Measurements from ENCODE around the gene PTPRD. TPM values are rescaled to one million over a fixed set of nuclear protein-coding genes. Genes with fewer than 3 reads are reported as not detected.

Gene PTPRD
- total RNA-seq, 1 experiment from 2014 or later = not detected

GRCh38 chr9:8489835-8490234 lies 2123.0 kb downstream of the PTPRD start:
- Mint-ChIP-seq H3K27ac (ENCODE audit: low read depth, unreplicated experiment) (no peak overlapping the region), H3K4me1 (ENCODE audit: insufficient read depth, unreplicated experiment) (no peaks in the 10 kb centered on the region), H3K27me3 (ENCODE audit: insufficient read depth, unreplicated experiment) (no peaks in the 10 kb centered on the region), H3K36me3 (ENCODE audit: insufficient read depth, unreplicated experiment) (no peaks in the 10 kb centered on the region), H3K9me3 (ENCODE audit: unreplicated experiment) (peaks cover 8% of the 10 kb centered on the region), H3K4me3 (ENCODE audit: unreplicated experiment) (no peak overlapping the region)
- peak; percentile 45 for DNase-seq (ENCODE audit: unreplicated experiment)
- ChIA-PET POLR2A (no interaction called here), CTCF (no interaction called here)
- no peak for TF ChIP-seq CTCF (IDR thresholded peaks at IDR 0.05; ENCODE audit: unreplicated experiment)
- intact Hi-C loops (cut with micrococcal nuclease) = loop anchor here (5.0 kb wide), 1 partner anchor 407 kb away; no protein-coding TSS in a partner anchor
- no TSS peak for BruUV-seq (replicated peaks)

- Mint-ChIP-seq H3K36me3 (ENCODE audit: insufficient read depth, unreplicated experiment) (no peaks in the 10 kb centered on the region), H3K9me3 (ENCODE audit: unreplicated experiment) (peaks cover 20% of the 10 kb centered on the region), H3K27me3 (ENCODE audit: insufficient read depth, unreplicated experiment) (no peaks in the 10 kb centered on the region), H3K4me3 (ENCODE audit: unreplicated experiment) (no peak overlapping the region), H3K27ac (ENCODE audit: low read depth, unreplicated experiment) (no peak overlapping the region), H3K4me1 (ENCODE audit: insufficient read depth, unreplicated experiment) (no peaks in the 10 kb centered on the region)
- ChIA-PET CTCF (interaction anchor here (0.6 to 1.1 kb wide), 3 partner anchors 13 to 419 kb away, joined by 3 read pairs; no protein-coding TSS in a partner anchor), POLR2A (no interaction called here)
- peak; percentile 32 for DNase-seq (ENCODE audit: unreplicated experiment)
- intact Hi-C loops (cut with micrococcal nuclease) = loop anchor here (5.0 kb wide), 1 partner anchor 411 kb away; no protein-coding TSS in a partner anchor
- TF ChIP-seq CTCF (IDR thresholded peaks at IDR 0.05; ENCODE audit: unreplicated experiment) = no peak
- BruUV-seq (replicated peaks) = no TSS peak
These were observed 2126.7 kb downstream of the PTPRD start for GRCh38 chr9:8486095-8486494.

- H3K4me3 Mint-ChIP-seq (ENCODE audit: unreplicated experiment) = no peak overlapping the region
- no peak overlapping the region for H3K27ac Mint-ChIP-seq (ENCODE audit: low read depth, unreplicated experiment)
- H3K36me3 Mint-ChIP-seq (ENCODE audit: insufficient read depth, unreplicated experiment) = no peaks in the 10 kb centered on the region
- no TSS peak for BruUV-seq (replicated peaks)
- H3K27me3 Mint-ChIP-seq (ENCODE audit: insufficient read depth, unreplicated experiment) = no peaks in the 10 kb centered on the region
- DNase-seq (ENCODE audit: unreplicated experiment) = no peak
- peaks cover 20% of the 10 kb centered on the region for H3K9me3 Mint-ChIP-seq (ENCODE audit: unreplicated experiment)
- no peak for TF ChIP-seq CTCF (IDR thresholded peaks at IDR 0.05; ENCODE audit: unreplicated experiment)
- no peaks in the 10 kb centered on the region for H3K4me1 Mint-ChIP-seq (ENCODE audit: insufficient read depth, unreplicated experiment)
- intact Hi-C loops (cut with micrococcal nuclease) = loop anchor here (5.0 kb wide), 1 partner anchor 413 kb away; no protein-coding TSS in a partner anchor
- ChIA-PET CTCF (no interaction called here), POLR2A (no interaction called here)
These were observed 2128.1 kb downstream of the PTPRD start for GRCh38 chr9:8484597-8485191.

GRCh38 chr9:8477450-8477849 lies 2135.4 kb downstream of the PTPRD start:
- no peak overlapping the region for H3K4me3 Mint-ChIP-seq (ENCODE audit: unreplicated experiment)
- H3K27ac Mint-ChIP-seq (ENCODE audit: low read depth, unreplicated experiment) = no peak overlapping the region
- CTCF ChIA-PET = interaction anchor here (0.5 kb wide), 1 partner anchor 298 kb away, joined by 3 read pairs; no protein-coding TSS in a partner anchor
- intact Hi-C loops (cut with micrococcal nuclease) = no loop called here
- POLR2A ChIA-PET = no interaction called here
- no peak for DNase-seq (ENCODE audit: unreplicated experiment)
- H3K36me3 Mint-ChIP-seq (ENCODE audit: insufficient read depth, unreplicated experiment) = no peaks in the 10 kb centered on the region
- H3K4me1 Mint-ChIP-seq (ENCODE audit: insufficient read depth, unreplicated experiment) = no peaks in the 10 kb centered on the region
- H3K27me3 Mint-ChIP-seq (ENCODE audit: insufficient read depth, unreplicated experiment) = no peaks in the 10 kb centered on the region
- no peak for TF ChIP-seq CTCF (IDR thresholded peaks at IDR 0.05; ENCODE audit: unreplicated experiment)
- H3K9me3 Mint-ChIP-seq (ENCODE audit: unreplicated experiment) = peaks cover 6% of the 10 kb centered on the region
- no TSS peak for BruUV-seq (replicated peaks)
